ENCODE results near the gene ZBTB18. TPM values are rescaled to one million over a fixed set of nuclear protein-coding genes. Genes with fewer than 3 reads are reported as not detected.

The ZBTB18 gene
- total RNA-seq, 1 experiment from 2014 or later = 15.2 TPM

GRCh38 chr1:244065063-244065793 is 14.1 kb downstream of the ZBTB18 start:
- POLR2A ChIA-PET (ENCODE audit: low non-redundant PET) = no interaction called here
- CTCF ChIA-PET = no interaction called here
- DNase-seq (ENCODE audit: low spot score) = no peak
- Histone ChIP-seq H3K27ac (ENCODE audit: low read depth, low read length, poor library complexity, severe bottlenecking) (no peak overlapping the region), H3K9me3 (ENCODE audit: low read depth, low read length, poor library complexity, severe bottlenecking) (no peaks in the 10 kb centered on the region), H3K36me3 (ENCODE audit: insufficient read depth, low read length, poor library complexity, severe bottlenecking) (no peaks in the 10 kb centered on the region), H3K27me3 (replicated peaks; ENCODE audit: insufficient read depth, low read depth, low read length, poor library complexity) (no peaks in the 10 kb centered on the region), H3K4me3 (ENCODE audit: low read depth, low read length, poor library complexity, severe bottlenecking) (no peak overlapping the region), H3K4me1 (ENCODE audit: insufficient read depth, low read length, poor library complexity, severe bottlenecking) (no peaks in the 10 kb centered on the region)
- intact Hi-C loops (cut with micrococcal nuclease; ENCODE audit: unreplicated experiment) = no loop called here
- no TSS peak for BruUV-seq (replicated peaks)
- TF ChIP-seq, protein P1, sequence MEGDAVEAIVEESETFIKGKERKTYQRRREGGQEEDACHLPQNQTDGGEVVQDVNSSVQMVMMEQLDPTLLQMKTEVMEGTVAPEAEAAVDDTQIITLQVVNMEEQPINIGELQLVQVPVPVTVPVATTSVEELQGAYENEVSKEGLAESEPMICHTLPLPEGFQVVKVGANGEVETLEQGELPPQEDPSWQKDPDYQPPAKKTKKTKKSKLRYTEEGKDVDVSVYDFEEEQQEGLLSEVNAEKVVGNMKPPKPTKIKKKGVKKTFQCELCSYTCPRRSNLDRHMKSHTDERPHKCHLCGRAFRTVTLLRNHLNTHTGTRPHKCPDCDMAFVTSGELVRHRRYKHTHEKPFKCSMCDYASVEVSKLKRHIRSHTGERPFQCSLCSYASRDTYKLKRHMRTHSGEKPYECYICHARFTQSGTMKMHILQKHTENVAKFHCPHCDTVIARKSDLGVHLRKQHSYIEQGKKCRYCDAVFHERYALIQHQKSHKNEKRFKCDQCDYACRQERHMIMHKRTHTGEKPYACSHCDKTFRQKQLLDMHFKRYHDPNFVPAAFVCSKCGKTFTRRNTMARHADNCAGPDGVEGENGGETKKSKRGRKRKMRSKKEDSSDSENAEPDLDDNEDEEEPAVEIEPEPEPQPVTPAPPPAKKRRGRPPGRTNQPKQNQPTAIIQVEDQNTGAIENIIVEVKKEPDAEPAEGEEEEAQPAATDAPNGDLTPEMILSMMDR (conservative IDR thresholded peaks at IDR 0.05; ENCODE audit: low read depth, low read length) = no peak
- no peak for TF ChIP-seq EZH2 (IDR thresholded peaks at IDR 0.05; ENCODE audit: borderline replicate concordance, low read depth, low read length, poor library complexity, severe bottlenecking)

- no peak for DNase-seq (ENCODE audit: low spot score)
- Histone ChIP-seq H3K4me1 (ENCODE audit: insufficient read depth, low read length, poor library complexity, severe bottlenecking) (no peaks in the 10 kb centered on the region), H3K27me3 (replicated peaks; ENCODE audit: insufficient read depth, low read depth, low read length, poor library complexity) (no peaks in the 10 kb centered on the region), H3K36me3 (ENCODE audit: insufficient read depth, low read length, poor library complexity, severe bottlenecking) (no peaks in the 10 kb centered on the region), H3K27ac (ENCODE audit: low read depth, low read length, poor library complexity, severe bottlenecking) (no peak overlapping the region), H3K9me3 (ENCODE audit: low read depth, low read length, poor library complexity, severe bottlenecking) (no peaks in the 10 kb centered on the region), H3K4me3 (ENCODE audit: low read depth, low read length, poor library complexity, severe bottlenecking) (no peak overlapping the region)
- ChIA-PET CTCF (no interaction called here), POLR2A (ENCODE audit: low non-redundant PET) (no interaction called here)
- intact Hi-C loops (cut with micrococcal nuclease; ENCODE audit: unreplicated experiment) = no loop called here
- no peak for TF ChIP-seq EZH2 (IDR thresholded peaks at IDR 0.05; ENCODE audit: borderline replicate concordance, low read depth, low read length, poor library complexity, severe bottlenecking)
- TF ChIP-seq, protein P1 (conservative IDR thresholded peaks at IDR 0.05; ENCODE audit: low read depth, low read length) = no peak
- no TSS peak for BruUV-seq (replicated peaks)
These were observed 14.9 kb downstream of the ZBTB18 start for GRCh38 chr1:244065960-244066388.

DNA sequence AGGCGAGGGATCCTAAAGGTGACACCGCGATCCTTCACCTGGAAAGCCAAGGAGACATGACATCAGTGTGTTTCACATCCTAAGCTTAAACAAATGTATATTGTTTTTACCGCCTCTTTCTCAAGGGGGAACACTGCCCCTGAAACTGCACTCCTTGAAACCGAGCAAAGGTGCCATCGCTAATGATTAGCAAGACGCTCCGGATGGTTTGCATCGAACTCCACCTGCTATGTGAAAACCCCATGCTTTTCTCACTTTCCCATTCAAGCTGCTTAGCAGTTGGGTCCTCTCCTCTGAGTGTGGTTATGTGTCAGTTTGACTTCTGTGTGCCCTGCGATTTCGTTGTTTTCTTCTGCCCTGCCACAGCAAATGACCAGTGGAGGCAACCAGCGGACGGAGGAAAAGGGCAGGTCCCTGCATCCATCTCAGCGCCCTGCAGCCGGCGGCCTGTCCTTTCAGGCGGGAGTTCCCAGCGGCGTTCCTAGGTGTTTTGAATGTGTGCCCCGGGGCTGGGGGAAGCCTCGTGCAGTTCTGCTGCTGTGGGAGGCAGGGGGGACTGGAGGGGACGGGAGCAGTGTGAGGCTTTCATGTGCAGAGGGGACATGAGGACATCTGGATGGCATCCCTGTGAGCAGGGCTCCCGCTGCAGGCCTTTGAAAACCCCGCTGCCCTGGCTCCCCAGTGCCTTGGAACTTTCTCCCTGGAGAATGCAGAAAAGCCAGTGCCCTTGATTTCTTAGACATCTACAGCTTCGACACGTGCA is 16.1 kb downstream of the ZBTB18 start:
- H3K27me3 ChIP-seq (replicated peaks; ENCODE audit: insufficient read depth, low read depth, low read length, poor library complexity) = no peaks in the 10 kb centered on the region
- ChIA-PET POLR2A (ENCODE audit: low non-redundant PET) (no interaction called here), CTCF (no interaction called here)
- no peaks in the 10 kb centered on the region for H3K36me3 ChIP-seq (ENCODE audit: insufficient read depth, low read length, poor library complexity, severe bottlenecking)
- H3K4me1 ChIP-seq (ENCODE audit: insufficient read depth, low read length, poor library complexity, severe bottlenecking) = no peaks in the 10 kb centered on the region
- no peak for DNase-seq (ENCODE audit: low spot score)
- H3K4me3 ChIP-seq (ENCODE audit: low read depth, low read length, poor library complexity, severe bottlenecking) = no peak overlapping the region
- no peak for TF ChIP-seq EZH2 (IDR thresholded peaks at IDR 0.05; ENCODE audit: borderline replicate concordance, low read depth, low read length, poor library complexity, severe bottlenecking)
- TF ChIP-seq, protein P1 (conservative IDR thresholded peaks at IDR 0.05; ENCODE audit: low read depth, low read length) = no peak
- no TSS peak for BruUV-seq (replicated peaks)
- intact Hi-C loops (cut with micrococcal nuclease; ENCODE audit: unreplicated experiment) = no loop called here
- no peak overlapping the region for H3K27ac ChIP-seq (ENCODE audit: low read depth, low read length, poor library complexity, severe bottlenecking)
- H3K9me3 ChIP-seq (ENCODE audit: low read depth, low read length, poor library complexity, severe bottlenecking) = no peaks in the 10 kb centered on the region
